ENCODE measurements around the gene SNX11. TPM values are rescaled to one million over a fixed set of nuclear protein-coding genes. Genes with fewer than 3 reads are reported as not detected.

Gene SNX11
- total RNA-seq, 1 donor from 2014 or later: 16.8 TPM

Small RNAs within 50 kb of the gene (microRNA-seq; reads per million reads assigned to microRNA genes)
- gene MIR1203 (ENCODE audit: borderline number of aligned reads, unreplicated experiment): not detected

Other genes starting within 250 kb of the SNX11 start
- gene SP2, start 211.5 kb upstream of the SNX11 start, total RNA-seq: 16.0 and 18.6 TPM in 2 replicates
- 11.9 and 12.2 TPM in 2 replicates for gene PNPO, start 166.2 kb upstream of the SNX11 start, total RNA-seq
- gene PRR15L, start 149.9 kb upstream of the SNX11 start, total RNA-seq: 32.2 and 36.1 TPM in 2 replicates
- gene CDK5RAP3, start 136.7 kb upstream of the SNX11 start, total RNA-seq: 336 and 344 TPM in 2 replicates
- 0.64 TPM in 1 of 2 replicates, not detected in the other for gene COPZ2, start 70.0 kb upstream of the SNX11 start, total RNA-seq
- gene NFE2L1, start 59.4 kb upstream of the SNX11 start, total RNA-seq: 123 and 124 TPM in 2 replicates
- 177 and 181 TPM in 2 replicates for gene CBX1, start 6.3 kb upstream of the SNX11 start, total RNA-seq

All from progenitor cell of endocrine pancreas (in vitro differentiated cells).